Hematopoietic multipotent progenitor cell treated with erythropoietin and hydrocortisone succinate and interleukin-3 and kit ligand, for 8 days (in vitro differentiated cells): ENCODE data around the gene DRD3.

Source experiments
- DNase-seq: peaks from one replicate; pipeline ENCODE4 v3.0.0-alpha.2; 2015

Gene DRD3

DNA sequence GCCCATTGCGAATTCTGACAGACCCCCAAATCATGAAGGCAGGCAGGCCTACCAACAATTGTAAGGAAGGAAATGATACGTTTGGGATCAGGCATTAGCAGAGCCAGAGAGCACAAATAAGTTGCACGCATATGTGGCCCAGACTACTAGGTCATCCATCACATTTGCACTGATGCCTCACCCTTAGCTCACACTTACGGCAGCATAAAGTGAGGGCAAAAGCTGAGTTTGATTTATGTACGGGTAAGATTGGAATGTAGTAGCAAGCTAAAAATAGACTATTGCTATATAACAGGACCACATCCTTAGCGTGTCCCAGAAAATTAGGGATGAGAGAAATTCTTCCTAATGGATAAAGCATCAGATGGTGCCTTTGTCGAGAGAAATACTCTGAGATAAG, 63.7 kb downstream of the DRD3 start:
- DNase-seq: no peak

DNA sequence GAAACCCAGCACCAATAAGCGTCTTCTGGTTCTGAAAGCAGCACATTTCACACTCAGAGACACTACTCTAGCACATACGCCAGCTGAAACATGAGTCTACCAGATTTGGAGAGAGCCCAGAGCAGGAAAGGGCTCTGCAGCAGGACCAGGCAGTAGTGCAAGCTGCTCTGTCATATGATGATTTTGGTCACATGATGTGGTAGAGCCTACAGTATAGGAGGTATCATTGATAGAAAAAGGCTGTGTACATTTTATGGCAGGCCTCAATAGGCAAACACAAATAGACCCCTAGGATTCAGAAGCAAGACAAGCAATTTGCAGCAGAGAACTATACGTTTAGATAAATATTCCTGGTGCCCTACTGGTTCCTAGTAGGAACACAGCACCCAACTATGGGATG, 64.1 kb downstream of the DRD3 start:
- no peak for DNase-seq

- DNase-seq: no peak
These were observed 66.2 kb downstream of the DRD3 start for GRCh38 chr3:114112696-114113095.

GRCh38 chr3:114111060-114111770, 67.6 kb downstream of the DRD3 start:
- DNase-seq: no peak

- DNase-seq: no peak
These were observed 68.4 kb downstream of the DRD3 start for GRCh38 chr3:114110439-114110838.

GRCh38 chr3:114108137-114108536, 70.7 kb downstream of the DRD3 start:
- no peak for DNase-seq

DNA sequence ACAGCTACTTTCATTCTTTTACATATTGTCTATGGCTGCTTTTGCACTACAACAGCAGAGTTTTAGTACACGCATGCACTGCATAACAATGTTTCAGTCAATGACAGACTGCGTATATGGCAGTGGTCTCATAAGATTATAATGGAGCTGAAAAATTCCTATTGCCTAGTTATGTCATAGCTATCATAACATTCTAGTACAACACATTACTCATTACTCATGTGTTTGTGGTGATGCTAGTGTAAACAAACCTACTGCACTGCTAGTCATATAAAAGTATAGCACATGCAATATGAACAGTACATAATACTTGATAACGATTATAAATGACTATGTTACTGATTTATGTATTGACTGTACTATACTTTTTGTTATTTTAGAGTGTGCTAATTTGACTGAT, 74.4 kb downstream of the DRD3 start:
- no peak for DNase-seq

- no peak for DNase-seq
These were observed 75.0 kb downstream of the DRD3 start for GRCh38 chr3:114103858-114104257.

DNA sequence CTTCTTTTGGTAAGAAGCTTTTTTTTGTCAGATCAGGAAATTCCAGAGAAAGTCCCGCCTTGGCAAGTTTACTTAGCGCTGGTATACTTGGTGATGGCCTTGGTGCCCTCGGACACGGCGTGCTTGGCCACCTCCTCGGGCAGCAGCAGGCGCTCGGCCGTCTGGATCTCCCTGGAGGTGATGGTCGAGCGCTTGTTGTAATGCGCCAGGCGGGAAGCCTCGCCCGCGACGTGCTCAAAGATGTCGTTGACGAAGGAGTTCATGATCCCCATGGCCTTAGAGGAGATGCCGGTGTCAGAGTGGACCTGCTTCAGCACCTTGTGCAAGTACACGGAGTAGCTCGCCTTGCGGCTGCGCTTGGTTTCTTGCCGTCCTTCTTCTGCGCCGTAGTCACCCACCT, 75.7 kb downstream of the DRD3 start:
- DNase-seq: no peak

GRCh38 chr3:114101101-114101500, 77.8 kb downstream of the DRD3 start:
- no peak for DNase-seq

GRCh38 chr3:114095796-114096195, 83.1 kb downstream of the DRD3 start:
- no peak for DNase-seq

- DNase-seq: no peak
These were observed 85.3 kb downstream of the DRD3 start for GRCh38 chr3:114093596-114093995.

- DNase-seq: no peak
These were observed 85.9 kb downstream of the DRD3 start for GRCh38 chr3:114093016-114093380.

DNA sequence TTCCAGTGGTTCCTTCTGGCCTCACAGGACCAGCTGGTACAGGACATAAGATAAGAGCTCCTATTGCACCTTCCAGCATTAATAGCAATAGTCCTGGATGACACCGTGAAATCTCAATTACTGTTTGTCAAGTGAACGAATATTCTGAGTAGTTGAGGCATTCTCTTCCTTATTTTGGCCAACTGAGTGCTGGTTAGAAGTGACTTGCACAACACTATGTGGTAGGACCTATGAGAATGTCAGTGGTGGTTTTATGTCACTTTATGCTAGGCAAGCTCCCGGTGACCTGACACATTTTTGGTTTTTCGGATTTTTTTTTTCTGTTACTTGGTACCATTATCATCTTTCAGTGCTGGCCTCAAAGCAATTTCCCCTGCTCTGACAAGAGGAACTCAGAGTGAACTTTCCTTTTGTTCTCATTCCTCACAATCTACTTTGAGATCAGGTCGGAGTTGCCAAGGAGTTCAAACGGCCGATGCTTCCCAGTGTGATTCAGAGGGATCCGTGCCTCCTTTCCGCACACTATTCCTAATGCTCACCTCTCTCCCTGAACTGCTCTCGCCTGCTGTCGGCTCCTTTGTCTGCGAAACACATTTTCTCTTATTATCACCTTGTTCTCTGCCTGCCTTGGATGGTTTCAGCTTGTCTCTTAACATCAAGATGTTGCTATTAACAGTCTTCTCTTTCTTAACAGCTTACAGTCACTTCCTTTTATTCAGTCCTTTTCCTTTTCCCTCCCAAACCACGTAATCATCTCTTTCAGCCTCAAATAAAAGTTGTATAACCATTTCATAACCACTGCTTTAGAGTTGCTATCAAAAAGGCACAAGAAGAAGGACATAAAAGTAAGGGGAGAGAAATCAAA, 86.5 kb downstream of the DRD3 start:
- DNase-seq: no peak

- no peak for DNase-seq
These were observed 89.2 kb downstream of the DRD3 start for GRCh38 chr3:114089675-114090074.

DNA sequence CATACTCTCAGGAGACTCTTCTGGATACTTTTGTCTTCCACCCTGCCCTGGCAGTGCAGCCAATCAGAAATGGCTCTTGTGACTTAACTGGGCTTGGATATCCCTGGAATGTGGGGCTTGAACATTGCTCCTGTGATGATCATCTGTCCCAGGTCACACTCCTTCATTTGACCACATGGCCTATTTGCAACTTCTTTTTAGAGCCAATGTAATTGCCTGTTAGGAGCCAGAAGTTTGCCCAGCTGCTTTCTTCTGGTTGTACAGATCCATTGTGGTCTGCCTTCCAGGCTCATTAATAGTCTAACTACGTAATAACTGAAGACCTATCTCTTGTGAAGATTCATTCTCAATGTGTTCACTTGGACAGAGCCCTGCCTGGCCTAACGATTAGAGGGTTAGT, 92.5 kb downstream of the DRD3 start:
- no peak for DNase-seq

DNA sequence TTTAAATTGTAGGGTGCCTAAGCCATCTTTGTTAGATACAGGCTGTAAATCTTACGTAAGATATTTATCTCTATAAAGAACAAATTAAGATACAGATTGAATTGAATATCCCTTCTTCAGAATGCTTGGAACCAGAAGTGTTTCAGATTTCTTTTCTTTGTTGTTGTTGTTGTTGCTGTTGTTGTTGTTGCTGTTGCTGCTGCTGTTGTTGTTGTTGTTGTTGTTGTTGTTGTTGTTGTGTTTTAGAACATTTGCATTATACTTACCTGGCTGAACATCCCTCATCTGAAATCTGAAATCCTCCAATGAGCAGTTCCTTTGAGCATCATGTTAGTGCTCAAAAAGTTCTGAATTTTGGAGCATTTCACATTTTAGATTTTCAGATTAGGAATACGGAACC, 95.7 kb downstream of the DRD3 start:
- DNase-seq: no peak

DNA sequence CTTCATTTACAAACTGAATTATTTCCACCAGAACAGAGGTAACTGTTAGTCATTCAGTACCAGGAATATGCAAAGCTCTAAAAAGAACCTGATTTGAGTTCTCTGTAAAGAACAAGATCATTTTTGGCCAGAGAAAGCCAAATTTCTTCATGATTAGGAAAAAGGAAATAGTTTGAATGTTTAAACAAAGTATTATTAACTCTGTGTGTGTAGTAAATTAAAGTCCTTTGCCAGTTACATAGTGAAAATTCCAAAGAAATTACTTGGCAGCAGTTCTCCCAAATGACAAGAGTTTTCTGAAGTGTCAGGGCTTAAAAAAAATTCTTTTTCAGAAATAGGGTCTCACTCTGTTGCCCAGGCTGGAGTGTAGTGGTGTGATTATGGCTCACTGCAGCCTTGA, 97.8 kb downstream of the DRD3 start:
- no peak for DNase-seq

DNA sequence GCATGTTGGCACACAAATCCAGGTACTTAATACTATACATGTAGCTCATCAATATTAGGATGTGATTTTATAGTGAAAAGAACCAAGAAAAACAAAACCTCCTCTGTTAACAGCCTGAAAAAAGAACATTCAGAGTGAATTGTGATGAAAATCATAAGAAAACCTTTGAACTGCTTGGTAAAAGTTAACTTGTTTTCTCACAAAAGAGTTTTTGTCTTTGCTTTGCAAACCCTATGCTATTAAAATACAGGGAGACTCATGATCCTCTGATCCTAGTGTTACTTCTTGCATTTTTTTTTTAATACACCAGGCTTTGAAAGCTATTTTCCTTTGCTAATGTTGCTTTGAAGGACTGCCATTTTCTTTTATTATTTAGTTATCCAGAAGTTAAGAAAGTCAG, 98.7 kb downstream of the DRD3 start:
- DNase-seq: no peak

DNA sequence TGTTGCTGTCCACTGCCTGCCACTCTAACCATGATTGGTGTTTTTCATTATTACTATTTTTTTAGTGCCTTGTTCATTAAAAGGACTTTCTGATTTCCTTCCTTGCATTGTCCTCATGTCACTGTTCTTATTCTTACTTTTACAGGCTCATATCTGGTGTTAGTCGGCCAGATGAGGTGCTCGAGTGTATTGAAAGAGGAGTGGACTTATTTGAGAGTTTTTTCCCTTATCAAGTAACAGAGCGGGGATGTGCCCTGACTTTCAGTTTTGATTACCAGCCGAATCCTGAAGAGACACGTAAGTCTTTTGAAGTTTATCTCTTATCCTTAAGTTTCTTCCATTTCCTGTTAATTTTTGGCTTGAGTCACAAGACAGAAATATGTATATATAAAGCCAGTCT, 99.1 kb downstream of the DRD3 start:
- DNase-seq: peak; percentile 44

DNA sequence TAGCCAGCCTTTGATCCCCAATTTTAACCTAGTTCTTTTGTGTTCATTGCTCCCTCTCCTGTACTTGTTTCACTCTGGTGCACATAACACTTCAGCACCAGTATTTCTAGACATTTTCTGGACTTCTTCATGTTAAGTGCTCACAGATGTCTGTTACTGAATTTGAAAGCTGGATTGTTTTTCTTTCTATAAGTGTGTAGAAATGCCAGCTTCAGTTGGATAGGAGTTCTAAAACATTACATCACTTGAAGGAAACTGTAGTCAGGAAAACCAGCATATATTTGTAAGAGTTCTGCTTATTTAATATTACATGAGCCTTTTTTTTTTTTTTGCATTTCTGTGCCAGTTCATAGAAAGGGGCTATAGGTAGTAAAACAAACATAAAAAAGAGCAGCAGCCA, 100.7 kb downstream of the DRD3 start:
- DNase-seq: no peak
